ENCODE measurements around the gene KLF6.

DNA sequence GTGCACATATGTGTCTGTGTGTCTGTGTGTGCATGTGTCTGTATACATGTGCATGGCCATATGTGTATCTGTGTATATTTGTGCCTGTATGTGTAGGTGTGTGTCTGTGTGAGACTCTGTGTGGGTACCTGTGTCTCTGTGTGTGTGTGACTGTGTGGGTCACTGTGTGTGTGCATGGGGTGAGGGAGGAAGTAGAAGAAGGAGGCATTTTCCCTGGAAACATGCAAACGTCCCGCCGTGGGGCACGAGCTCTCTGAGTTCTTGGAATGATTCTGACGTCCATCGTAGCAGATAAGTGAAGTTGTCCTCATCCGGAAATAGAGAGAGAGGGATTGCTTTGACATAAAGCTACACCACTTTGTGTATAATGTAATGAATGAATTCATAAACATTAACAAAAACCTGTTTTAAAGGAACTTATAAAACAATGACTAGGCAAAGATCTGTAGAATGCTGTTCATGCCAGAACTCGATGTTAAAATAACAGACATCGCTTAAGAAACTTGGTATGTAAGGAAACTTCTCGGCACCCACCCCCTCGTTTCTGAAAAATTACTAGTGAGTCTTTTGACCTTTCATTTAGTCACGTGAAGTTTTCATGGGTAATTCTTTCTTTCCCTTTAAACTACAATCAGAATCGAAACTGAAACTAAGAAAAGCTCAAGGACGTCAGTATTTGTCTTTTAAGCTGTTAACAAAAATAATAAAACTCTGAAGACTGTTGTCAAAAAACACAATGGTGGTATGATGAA is 43.6 kb upstream of the KLF6 start:
- TF ChIP-seq, protein P1, sequence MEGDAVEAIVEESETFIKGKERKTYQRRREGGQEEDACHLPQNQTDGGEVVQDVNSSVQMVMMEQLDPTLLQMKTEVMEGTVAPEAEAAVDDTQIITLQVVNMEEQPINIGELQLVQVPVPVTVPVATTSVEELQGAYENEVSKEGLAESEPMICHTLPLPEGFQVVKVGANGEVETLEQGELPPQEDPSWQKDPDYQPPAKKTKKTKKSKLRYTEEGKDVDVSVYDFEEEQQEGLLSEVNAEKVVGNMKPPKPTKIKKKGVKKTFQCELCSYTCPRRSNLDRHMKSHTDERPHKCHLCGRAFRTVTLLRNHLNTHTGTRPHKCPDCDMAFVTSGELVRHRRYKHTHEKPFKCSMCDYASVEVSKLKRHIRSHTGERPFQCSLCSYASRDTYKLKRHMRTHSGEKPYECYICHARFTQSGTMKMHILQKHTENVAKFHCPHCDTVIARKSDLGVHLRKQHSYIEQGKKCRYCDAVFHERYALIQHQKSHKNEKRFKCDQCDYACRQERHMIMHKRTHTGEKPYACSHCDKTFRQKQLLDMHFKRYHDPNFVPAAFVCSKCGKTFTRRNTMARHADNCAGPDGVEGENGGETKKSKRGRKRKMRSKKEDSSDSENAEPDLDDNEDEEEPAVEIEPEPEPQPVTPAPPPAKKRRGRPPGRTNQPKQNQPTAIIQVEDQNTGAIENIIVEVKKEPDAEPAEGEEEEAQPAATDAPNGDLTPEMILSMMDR (IDR thresholded peaks at IDR 0.05; ENCODE audit: low read depth, low read length) = no peak
- no peak for TF ChIP-seq EZH2phosphoT487 (IDR thresholded peaks at IDR 0.05; ENCODE audit: low read depth)
